ENCODE data around the gene TNIP1.

TNIP1 gene

GRCh38 chr5:151080613-151081430 is at the start of gene TNIP1:
Gene TNIP1 (minus strand): TSS chr5:151081034. CDS start chr5:151065095, 15,939 bp downstream.
- no peak for DNase-seq (ENCODE audit: low read depth)

- DNase-seq (ENCODE audit: low read depth): no peak
Observed at GRCh38 chr5:151130235-151130921, 49.5 kb upstream of the TNIP1 start.

- DNase-seq (ENCODE audit: low read depth): no peak
Observed at GRCh38 chr5:151128817-151129216, 48.0 kb upstream of the TNIP1 start.

- no peak for DNase-seq (ENCODE audit: low read depth)
Observed at GRCh38 chr5:151127926-151128325, 47.1 kb upstream of the TNIP1 start.

GRCh38 chr5:151126199-151126645 is 45.4 kb upstream of the TNIP1 start:
- DNase-seq (ENCODE audit: low read depth): no peak

GRCh38 chr5:151125421-151125820 is 44.6 kb upstream of the TNIP1 start:
- DNase-seq (ENCODE audit: low read depth): no peak

GRCh38 chr5:151123897-151124751 is 43.3 kb upstream of the TNIP1 start:
- DNase-seq (ENCODE audit: low read depth): no peak

GRCh38 chr5:151122828-151123227 is 42.0 kb upstream of the TNIP1 start:
- no peak for DNase-seq (ENCODE audit: low read depth)

GRCh38 chr5:151121665-151122064 is 40.8 kb upstream of the TNIP1 start:
- no peak for DNase-seq (ENCODE audit: low read depth)

- DNase-seq (ENCODE audit: low read depth): no peak
Observed at GRCh38 chr5:151121095-151121494, 40.3 kb upstream of the TNIP1 start.

GRCh38 chr5:151118913-151119575 is 38.2 kb upstream of the TNIP1 start:
- no peak for DNase-seq (ENCODE audit: low read depth)

- no peak for DNase-seq (ENCODE audit: low read depth)
Observed at GRCh38 chr5:151115272-151115905, 34.6 kb upstream of the TNIP1 start.

GRCh38 chr5:151113651-151114050 is 32.8 kb upstream of the TNIP1 start:
- no peak for DNase-seq (ENCODE audit: low read depth)

GRCh38 chr5:151110992-151111391 is 30.2 kb upstream of the TNIP1 start:
- DNase-seq (ENCODE audit: low read depth): no peak

- no peak for DNase-seq (ENCODE audit: low read depth)
Observed at GRCh38 chr5:151110122-151110681, 29.4 kb upstream of the TNIP1 start.

GRCh38 chr5:151108566-151108965 is 27.7 kb upstream of the TNIP1 start:
- no peak for DNase-seq (ENCODE audit: low read depth)

- DNase-seq (ENCODE audit: low read depth): no peak
Observed at GRCh38 chr5:151107738-151108520, 27.1 kb upstream of the TNIP1 start.

GRCh38 chr5:151107084-151107483 is 26.2 kb upstream of the TNIP1 start:
- no peak for DNase-seq (ENCODE audit: low read depth)

- no peak for DNase-seq (ENCODE audit: low read depth)
Observed at GRCh38 chr5:151106509-151106908, 25.7 kb upstream of the TNIP1 start.

GRCh38 chr5:151106043-151106442 is 25.2 kb upstream of the TNIP1 start:
- no peak for DNase-seq (ENCODE audit: low read depth)

Data from GM04503 (cell line).